Coronary artery (tissue), 2 donors: Measurements from ENCODE around the gene WLS.

ENCODE experiments used
- DNase-seq: peaks from one replicate; pipeline ENCODE4 v3.0.0-alpha.2; 2017; ENCODE audit warnings: low spot score
- H3K27ac ChIP-seq, 2 donors: fragments of 200-600 bp; sonication (generic); one replicate each; pipeline ENCODE4 v1.5.1; 2016 to 2019
- H3K4me3 ChIP-seq: fragments of 200-600 bp; sonication (generic); 2 replicates; pipeline ENCODE4 v1.5.1; 2016; ENCODE audit warnings: mild to moderate bottlenecking, moderate library complexity
- TF ChIP-seq, protein P1 (sequence below): fragments of 200-600 bp; sonication (generic); IDR thresholded peaks from one replicate; pipeline ENCODE4 v1.5.1; 2019; ENCODE audit warnings: antibody characterized with exemption

Gene WLS

DNA sequence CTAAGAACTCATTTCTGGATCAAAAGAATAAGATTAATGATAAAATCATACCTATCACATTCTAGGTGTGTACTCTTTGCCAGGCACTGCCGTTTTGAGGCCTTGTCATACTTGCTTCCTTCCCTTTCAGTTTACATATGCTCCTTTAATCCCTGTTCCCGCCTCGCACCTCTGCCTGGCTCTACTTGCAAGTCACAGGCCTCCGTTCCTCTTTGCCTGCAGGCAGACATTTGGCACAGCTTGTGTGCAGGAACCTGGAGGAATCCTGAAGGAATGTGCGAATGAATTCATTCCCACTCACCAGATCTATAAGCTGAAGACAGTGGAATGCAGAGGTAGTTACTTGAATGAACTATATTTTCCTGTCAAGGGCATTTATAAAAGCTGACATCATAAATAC, 13.8 kb downstream of the WLS start:
- TF ChIP-seq, protein P1, sequence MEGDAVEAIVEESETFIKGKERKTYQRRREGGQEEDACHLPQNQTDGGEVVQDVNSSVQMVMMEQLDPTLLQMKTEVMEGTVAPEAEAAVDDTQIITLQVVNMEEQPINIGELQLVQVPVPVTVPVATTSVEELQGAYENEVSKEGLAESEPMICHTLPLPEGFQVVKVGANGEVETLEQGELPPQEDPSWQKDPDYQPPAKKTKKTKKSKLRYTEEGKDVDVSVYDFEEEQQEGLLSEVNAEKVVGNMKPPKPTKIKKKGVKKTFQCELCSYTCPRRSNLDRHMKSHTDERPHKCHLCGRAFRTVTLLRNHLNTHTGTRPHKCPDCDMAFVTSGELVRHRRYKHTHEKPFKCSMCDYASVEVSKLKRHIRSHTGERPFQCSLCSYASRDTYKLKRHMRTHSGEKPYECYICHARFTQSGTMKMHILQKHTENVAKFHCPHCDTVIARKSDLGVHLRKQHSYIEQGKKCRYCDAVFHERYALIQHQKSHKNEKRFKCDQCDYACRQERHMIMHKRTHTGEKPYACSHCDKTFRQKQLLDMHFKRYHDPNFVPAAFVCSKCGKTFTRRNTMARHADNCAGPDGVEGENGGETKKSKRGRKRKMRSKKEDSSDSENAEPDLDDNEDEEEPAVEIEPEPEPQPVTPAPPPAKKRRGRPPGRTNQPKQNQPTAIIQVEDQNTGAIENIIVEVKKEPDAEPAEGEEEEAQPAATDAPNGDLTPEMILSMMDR, result no peak
- Histone ChIP-seq H3K4me3 (no peak overlapping the region), H3K27ac (no peak overlapping the region)
- no peak for DNase-seq

DNA sequence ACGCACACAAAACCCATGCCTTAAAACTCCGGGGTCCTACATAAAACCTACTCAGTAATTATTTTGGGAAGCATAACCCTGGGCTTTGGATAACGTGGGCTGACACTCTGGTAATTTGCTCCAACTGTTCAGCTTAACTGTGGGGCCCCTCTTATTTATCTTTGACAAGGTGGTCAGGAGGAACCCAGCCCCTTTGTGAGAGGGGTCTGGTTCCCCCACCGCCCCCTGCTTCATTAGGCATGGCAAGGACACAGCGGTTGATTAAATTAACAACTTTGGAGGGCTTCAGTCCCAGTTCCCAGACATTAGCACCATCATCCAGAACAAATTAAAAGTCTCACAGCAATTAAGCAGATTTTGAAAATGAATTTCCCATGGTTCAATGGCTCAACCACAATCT, 14.7 kb downstream of the WLS start:
- no peak for DNase-seq
- TF ChIP-seq, protein P1, result no peak
- Histone ChIP-seq H3K27ac (no peak overlapping the region), H3K4me3 (no peak overlapping the region)

DNA sequence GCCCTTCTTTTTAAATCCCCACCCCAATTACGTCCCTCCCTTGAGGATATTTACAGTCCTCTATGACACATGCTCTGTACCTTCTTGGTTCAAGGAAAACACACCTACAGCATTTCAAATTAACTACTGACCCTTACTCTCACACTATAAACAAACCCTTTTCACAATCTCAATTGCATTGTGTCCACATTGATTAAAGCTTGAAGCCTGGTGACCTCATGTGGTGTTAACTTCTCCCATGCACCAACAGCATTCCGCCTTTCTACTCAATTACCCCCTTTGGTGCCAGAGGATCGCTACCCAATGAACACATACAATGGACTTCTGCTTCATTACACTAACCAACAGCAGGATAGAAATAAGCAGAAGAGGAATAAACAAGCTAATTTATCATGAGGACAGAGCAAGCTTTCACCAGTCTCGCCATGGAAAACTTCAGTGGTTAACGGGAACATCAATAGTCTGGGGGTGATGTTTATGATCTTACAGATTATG, 15.2 kb downstream of the WLS start:
- no peak overlapping the region for H3K4me3 ChIP-seq
- TF ChIP-seq, protein P1, result no peak
- no peak for DNase-seq
- no peak overlapping the region for H3K27ac ChIP-seq

DNA sequence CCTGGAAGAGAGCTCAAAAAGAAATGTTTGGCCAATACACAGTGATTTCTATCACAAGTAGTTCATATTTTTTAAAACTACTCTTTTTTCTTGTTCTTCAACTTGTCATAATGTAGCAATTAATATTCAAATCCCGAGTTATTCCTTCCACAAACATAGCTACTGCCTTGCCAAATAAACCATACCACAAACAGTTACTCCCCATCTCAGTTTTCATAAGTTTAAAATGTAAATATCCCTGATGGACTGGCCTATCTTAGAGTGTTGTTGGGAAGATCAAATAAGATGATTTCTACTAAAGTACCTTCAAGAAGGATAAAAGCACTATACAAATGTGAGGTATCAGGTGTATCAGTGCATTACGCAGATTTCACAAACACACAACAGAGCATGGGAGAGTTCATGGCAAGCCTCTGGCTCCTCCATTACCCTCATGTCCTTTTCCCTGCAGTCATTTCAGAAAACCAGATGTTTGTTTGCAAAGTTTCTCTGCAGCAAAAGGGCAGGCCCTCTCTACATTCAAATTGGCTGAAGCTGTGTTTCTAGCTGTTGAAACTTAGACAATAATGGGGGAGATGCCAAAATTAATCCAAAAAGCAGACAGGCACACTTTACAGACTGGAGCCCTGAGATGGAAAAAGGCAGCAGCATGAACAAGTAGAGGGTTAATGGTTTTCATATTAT, 16.1 kb downstream of the WLS start:
- TF ChIP-seq, protein P1, result no peak
- H3K27ac ChIP-seq, result no peak overlapping the region

DNA sequence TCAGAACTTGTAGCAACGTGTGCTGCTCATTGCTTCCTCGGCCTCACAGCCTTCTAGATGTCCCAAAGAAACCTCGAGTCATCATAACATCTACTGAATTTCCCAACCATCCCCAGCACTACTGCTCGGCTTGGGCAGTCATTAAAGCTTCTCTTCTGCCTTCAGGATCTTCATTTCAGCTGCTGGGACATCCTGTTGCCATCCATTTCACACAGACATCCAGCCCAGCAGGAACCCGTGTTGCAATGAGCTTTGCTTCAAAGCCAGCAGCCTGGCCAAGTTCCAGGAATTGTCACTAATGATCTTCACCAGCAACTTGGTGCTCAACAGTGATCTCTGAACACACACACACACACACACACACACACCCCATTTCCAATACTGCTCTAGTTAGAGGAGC, 18.5 kb downstream of the WLS start:
- DNase-seq, result no peak
- TF ChIP-seq, protein P1, result no peak
- Histone ChIP-seq H3K4me3 (no peak overlapping the region), H3K27ac (peak overlapping the region in 1 of 2 donors; percentile 29)

More for the DNA sequence above, 16.1 kb downstream of the WLS start:
- DNase-seq, result no peak
- H3K4me3 ChIP-seq, result no peak overlapping the region

DNA sequence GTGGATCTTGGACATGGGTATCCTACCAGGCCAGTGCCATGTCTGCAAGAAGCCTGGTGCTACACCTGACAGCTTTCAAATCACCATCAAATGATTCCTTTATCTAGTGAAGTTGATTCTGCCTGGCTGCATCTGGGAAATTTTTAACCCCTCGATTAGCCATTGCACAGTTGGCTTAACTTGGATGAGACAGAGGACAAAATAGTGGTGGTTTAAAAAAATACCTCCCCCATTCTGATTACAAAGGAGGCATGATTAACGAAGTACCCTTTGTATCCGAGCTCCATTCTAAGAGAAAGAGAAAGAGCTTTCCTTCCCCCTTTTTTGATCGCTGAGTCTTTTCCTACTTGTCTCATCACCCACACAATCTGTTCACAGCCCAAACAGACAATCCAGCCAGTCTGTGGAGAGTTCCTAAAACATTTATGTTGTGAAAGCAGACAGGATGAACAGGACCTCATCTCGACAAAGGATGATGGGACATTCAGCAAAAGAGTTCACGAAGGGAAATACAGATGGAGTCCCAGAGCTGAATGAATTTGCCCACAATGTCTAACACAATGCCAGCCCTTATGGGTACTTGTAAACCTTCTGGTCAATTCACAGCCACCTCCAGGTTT, 20.5 kb downstream of the WLS start:
- DNase-seq, result no peak
- TF ChIP-seq, protein P1, result no peak
- H3K27ac ChIP-seq, result no peak overlapping the region
- H3K4me3 ChIP-seq, result no peak overlapping the region

DNA sequence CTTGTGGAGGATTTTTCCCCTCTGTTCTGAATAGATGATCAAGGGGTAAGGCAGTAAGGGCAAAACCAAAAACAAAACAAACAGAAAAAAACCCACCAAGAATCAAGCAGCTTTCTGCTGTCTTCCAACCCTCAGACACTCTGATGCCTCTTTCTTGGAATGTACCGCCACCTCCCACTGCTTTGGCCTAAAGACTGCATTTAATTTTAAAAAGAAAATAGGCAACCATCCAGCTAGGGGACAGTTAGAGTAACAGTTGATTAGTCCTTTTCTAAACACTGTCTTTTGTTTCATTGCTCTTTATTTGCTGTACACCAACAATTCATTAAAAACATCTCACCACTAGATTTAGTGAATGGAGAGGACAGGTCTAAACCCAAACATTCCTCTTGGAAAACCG, 21.5 kb downstream of the WLS start:
- TF ChIP-seq, protein P1, result no peak
- no peak for DNase-seq
- no peak overlapping the region for H3K27ac ChIP-seq
- no peak overlapping the region for H3K4me3 ChIP-seq
